ENCODE results near the gene ATP8A2. TPM values are rescaled to one million over a fixed set of nuclear protein-coding genes. Genes with fewer than 3 reads are reported as not detected.
"Not testable (repeated sequence)": the region's sequence is repeated elsewhere in the genome, so short reads cannot be mapped to it uniquely, and the experiment has no call there.

The ATP8A2 gene
- total RNA-seq, 1 donor from 2014 or later = 0.27 TPM

GRCh38 chr13:25816239-25816638 lies 444.5 kb downstream of the ATP8A2 start:
- TF ChIP-seq CTCF (IDR thresholded peaks at IDR 0.05; ENCODE audit: borderline replicate concordance) = no peak
- Histone ChIP-seq H3K4me1 (no peaks in the 10 kb centered on the region), H3K9me3 (replicated peaks) (peaks cover 11% of the 10 kb centered on the region), H3K36me3 (no peaks in the 10 kb centered on the region), H3K27me3 (ENCODE audit: low read depth) (no peaks in the 10 kb centered on the region), H3K27ac (replicated peaks) (no peak overlapping the region), H3K4me3 (no peak overlapping the region)
- intact Hi-C loops (cut with micrococcal nuclease) = no loop called here
- DNase-seq = no peak

- Histone ChIP-seq H3K27ac (replicated peaks) (no peak overlapping the region), H3K36me3 (no peaks in the 10 kb centered on the region), H3K4me3 (no peak overlapping the region), H3K27me3 (ENCODE audit: low read depth) (no peaks in the 10 kb centered on the region), H3K9me3 (replicated peaks) (peaks cover 12% of the 10 kb centered on the region), H3K4me1 (no peaks in the 10 kb centered on the region)
- intact Hi-C loops (cut with micrococcal nuclease) = no loop called here
- DNase-seq = no peak
- TF ChIP-seq CTCF (IDR thresholded peaks at IDR 0.05; ENCODE audit: borderline replicate concordance) = no peak
Measured at GRCh38 chr13:25819856-25820530, 448.2 kb downstream of the ATP8A2 start.

- peaks cover 12% of the 10 kb centered on the region for H3K9me3 ChIP-seq (replicated peaks)
- H3K4me1 ChIP-seq = no peaks in the 10 kb centered on the region
- H3K27ac ChIP-seq (replicated peaks) = no peak overlapping the region
- H3K4me3 ChIP-seq = no peak overlapping the region
- intact Hi-C loops (cut with micrococcal nuclease) = no loop called here
- H3K36me3 ChIP-seq = no peaks in the 10 kb centered on the region
- TF ChIP-seq CTCF (IDR thresholded peaks at IDR 0.05; ENCODE audit: borderline replicate concordance) = no peak
- no peaks in the 10 kb centered on the region for H3K27me3 ChIP-seq (ENCODE audit: low read depth)
- no peak for DNase-seq
Measured at GRCh38 chr13:25821776-25822175, 450.0 kb downstream of the ATP8A2 start.

- DNase-seq; intact Hi-C loops (cut with micrococcal nuclease); H3K27ac ChIP-seq (replicated peaks); H3K4me3 ChIP-seq; H3K36me3 ChIP-seq; H3K4me1 ChIP-seq: not testable (repeated sequence)
- Histone ChIP-seq H3K27me3 (ENCODE audit: low read depth) (peaks cover 12% of the 10 kb centered on the region), H3K9me3 (replicated peaks) (peaks cover 12% of the 10 kb centered on the region)
Measured at GRCh38 chr13:25827221-25827620, 455.4 kb downstream of the ATP8A2 start.

GRCh38 chr13:25827831-25828465 lies 456.2 kb downstream of the ATP8A2 start:
- no peak for TF ChIP-seq CTCF (IDR thresholded peaks at IDR 0.05; ENCODE audit: borderline replicate concordance)
- peaks cover 12% of the 10 kb centered on the region for H3K9me3 ChIP-seq (replicated peaks)
- no peak overlapping the region for H3K27ac ChIP-seq (replicated peaks)
- peaks cover 12% of the 10 kb centered on the region for H3K27me3 ChIP-seq (ENCODE audit: low read depth)
- no peaks in the 10 kb centered on the region for H3K4me1 ChIP-seq
- DNase-seq = no peak
- H3K4me3 ChIP-seq = no peak overlapping the region
- H3K36me3 ChIP-seq = no peaks in the 10 kb centered on the region
- intact Hi-C loops (cut with micrococcal nuclease) = no loop called here

GRCh38 chr13:25833761-25834160 lies 462.0 kb downstream of the ATP8A2 start:
- no peak for DNase-seq
- Histone ChIP-seq H3K4me1 (no peaks in the 10 kb centered on the region), H3K27ac (replicated peaks) (no peak overlapping the region), H3K9me3 (replicated peaks) (no peaks in the 10 kb centered on the region), H3K27me3 (ENCODE audit: low read depth) (peaks cover 29% of the 10 kb centered on the region), H3K36me3 (no peaks in the 10 kb centered on the region), H3K4me3 (no peak overlapping the region)
- intact Hi-C loops (cut with micrococcal nuclease) = no loop called here
- no peak for TF ChIP-seq CTCF (IDR thresholded peaks at IDR 0.05; ENCODE audit: borderline replicate concordance)

Data from left ventricle myocardium inferior (tissue), 1 donor.